Stimulated activated CD8-positive, alpha-beta memory T cell treated with anti-CD3 and anti-CD28 coated beads, Interleukin-15, amount 100 ng/mL, for 1 hour (primary cell): ENCODE results near the gene PMM2.

Source experiments
- DNase-seq: peaks from one replicate; pipeline ENCODE4 v3.0.0-alpha.2; 2020; ENCODE audit warnings: low read depth

Gene PMM2

DNA sequence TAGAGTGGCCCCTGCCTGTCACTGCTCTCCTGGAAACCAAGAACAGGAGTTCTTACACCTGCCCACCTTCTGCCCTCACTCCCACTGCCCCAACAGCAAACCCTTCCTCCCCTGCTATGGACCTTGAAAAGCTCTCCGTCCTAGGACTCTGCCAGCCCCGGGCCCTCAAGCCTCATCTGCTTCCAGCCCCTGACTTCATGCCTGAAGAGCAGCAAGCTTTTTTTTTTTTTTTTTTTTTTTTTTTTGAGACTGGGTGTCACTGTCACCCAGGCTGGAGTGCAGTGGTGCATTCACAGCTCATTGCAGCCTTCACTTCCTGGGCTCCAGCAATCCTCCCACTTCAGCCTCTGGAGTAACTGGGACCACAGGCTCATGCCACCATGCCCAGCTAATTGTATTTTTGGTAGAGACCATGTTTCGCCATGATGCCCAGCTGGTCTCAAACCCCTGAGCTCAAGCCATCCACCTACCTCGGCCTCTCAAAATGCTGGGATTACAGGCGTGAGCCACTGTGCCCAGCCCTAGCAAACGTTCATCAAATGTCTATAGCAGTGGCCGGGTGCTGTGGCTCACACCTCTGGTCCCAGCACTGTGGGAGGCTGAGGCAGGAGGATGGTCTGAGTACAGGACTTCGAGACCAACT is 54.2 kb downstream of the PMM2 start:
- no peak for DNase-seq

DNA sequence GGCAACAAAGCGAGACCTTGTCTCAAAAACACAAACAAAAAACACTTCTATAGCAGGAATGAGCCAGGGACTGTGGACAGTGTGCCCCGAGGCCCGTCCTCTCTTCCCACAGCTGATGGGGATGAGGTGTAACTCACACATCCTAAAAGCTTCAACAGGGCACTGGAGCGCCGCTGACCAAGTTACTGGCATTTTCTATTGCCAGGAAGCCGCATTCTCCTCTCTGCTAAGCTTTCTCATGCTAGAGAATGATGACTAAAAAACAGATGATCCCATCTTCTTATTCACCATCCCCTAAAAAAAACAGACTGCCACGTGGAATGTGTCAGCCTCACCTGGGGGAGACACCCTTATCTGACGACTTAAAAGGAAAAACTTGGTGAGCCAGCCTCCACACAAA is 54.9 kb downstream of the PMM2 start:
- no peak for DNase-seq

DNA sequence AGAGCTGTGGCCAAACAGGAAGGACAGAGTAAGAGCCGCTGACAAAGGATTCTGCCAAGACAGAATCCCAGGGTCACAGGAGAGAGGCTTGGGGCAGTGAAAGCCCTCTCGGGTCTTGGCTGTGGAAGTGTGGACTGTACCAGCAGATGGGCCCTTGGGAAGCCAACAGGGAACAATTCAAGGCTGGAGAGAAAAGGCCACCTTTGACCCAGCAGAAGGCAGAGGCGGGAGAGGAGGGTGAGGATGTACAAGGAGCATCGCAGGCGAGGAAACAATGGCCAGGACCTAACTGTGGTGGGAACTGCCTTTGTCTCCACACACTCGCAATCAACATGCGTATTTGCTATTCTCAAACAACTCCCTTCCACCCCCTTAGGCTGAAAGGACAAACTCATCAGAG is 55.5 kb downstream of the PMM2 start:
- no peak for DNase-seq

DNA sequence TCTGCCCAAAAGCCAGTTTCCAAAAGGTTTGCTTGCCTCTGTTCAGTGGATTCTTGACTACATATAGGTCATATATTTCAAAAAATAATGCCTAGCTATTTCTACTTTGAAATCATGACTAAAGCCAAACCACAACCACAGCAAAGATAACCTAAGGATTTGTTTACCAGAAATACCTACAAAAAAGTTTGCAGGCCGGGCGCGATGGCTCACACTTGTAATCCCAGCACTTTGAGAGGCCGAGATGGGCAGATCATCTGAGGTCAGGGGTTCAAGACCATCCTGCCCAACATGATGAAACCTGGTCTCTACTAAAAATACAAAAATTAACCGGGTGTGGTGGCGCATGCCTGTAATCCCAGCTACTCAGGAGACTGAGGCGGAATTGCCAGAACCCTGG is 56.0 kb downstream of the PMM2 start:
- DNase-seq, result no peak

DNA sequence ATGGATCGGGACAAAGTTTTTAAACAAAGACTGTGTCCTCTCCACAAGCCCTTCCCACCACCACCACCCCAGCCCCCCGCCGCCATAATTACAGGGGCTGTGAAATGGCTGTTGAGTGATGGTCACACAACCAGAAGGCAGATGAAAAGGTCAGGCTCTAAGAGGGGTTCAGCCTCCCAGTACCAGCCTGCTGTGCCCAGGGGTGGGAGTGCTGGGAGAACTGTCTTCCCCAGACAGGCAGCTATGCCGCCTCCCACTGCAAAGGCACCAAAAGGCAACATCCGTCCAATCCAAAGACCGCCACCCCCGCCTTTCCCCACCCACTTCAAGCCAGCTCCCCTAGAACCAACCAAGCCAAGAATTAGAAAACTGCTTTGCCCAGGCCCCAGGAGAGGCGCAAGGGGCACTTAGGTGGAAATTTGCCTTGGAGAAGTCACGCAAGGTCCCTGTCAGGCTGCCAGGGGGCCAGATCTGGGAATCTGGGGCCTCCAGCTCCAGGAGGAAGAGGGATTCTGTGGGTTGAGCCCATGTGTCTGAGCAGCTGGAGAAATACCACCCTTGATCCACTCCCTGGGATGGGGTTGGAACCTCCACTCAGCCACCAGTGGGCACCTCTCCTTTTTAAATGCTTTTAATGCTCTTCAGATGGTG is 56.8 kb downstream of the PMM2 start:
- no peak for DNase-seq

DNA sequence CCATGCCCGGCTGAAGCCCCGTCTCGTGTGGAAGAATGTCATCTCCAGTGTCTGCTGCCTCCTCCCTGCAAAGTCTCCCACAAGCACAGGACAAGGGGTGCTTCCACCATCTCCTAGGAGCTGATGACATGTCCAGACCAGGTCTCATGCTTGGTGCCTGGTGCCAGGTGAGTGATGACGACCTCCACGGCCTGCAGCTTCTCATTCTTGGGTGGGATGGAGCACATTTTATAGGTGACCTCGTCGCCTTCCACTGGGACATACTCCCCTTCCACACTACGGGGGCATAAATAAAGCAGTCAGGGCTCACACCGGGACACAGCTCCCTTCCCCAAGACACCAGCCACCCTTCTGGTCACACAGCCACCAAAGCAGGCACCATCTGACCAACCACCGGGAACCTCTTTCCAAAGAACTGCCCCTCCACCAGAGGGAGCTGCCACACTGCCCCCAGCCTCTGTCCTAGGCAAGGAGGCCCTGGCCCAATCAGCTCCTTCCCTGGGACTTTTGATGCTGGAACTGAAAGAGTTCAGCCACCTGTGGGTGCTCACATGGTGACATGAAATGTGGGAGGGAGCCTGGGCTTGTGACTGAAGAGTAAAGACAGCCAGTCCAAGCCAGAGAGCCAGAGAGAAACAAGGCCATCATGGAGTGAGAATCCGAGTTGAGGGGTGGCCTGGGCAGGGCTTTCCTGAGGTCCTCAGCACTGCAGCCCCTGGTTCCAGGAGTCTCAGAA is 57.6 kb downstream of the PMM2 start:
- DNase-seq, result no peak

DNA sequence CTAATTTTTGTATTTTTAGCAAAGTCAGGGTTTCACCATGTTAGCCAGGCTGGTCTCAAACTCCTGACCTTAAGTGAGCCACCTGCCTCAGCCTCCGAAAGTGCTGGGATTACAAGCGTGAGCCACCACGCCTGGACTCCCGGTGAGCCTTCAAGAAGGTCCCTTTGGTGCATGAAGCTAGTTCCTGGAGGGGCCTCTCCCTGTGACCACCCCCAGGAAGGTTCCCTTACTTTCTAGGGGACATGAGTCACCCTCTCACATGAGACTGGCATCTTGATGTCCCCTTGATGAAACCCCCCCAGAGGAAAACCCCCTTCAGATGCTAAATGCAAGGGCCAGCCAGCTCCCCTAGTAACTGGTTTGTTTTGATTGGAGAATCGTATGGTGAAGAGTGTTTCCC is 58.3 kb downstream of the PMM2 start:
- no peak for DNase-seq

DNA sequence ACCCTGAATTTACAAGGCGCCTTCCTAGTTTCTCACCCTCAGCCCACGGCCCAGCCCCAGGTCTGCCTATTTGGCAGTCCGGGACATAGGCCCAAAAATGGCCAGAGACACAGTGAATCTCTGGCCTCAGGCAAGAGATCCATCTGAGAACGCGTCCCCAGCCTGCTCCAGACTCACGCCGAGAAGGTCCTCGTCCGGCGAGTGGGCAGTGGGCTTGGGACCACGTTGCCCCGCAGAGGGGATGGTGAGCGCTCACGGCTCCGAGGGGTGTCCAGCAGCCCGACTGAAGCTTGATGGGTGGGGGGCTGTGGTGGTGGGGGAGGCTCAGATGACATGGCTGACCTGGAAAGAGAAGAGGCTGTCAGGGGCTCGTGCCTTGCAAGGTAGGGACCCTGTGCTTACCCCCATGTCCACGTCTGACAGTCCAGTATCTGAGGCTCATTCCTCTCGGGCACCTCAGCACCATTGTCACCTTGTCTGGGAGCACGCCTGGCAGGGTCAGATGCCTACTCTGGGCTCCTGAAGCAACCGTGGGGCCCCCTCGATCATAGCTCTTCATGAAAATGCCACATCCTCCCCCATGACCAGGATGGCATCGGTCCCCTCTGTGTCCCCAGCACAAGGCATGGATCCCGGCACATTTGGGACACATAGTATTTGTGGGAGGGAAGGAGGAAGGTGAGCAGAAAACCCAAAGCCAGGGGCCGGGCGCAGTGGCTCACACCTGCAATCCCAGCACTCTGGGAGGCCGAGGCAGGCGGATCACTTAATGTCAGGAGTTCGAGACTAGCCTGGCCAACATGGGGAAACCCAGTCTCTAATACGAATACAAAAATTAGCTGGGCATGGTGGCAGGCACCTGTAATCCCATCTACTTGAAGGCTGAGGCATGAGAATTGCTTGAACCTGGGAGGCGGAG is 61.6 kb downstream of the PMM2 start:
- no peak for DNase-seq

DNA sequence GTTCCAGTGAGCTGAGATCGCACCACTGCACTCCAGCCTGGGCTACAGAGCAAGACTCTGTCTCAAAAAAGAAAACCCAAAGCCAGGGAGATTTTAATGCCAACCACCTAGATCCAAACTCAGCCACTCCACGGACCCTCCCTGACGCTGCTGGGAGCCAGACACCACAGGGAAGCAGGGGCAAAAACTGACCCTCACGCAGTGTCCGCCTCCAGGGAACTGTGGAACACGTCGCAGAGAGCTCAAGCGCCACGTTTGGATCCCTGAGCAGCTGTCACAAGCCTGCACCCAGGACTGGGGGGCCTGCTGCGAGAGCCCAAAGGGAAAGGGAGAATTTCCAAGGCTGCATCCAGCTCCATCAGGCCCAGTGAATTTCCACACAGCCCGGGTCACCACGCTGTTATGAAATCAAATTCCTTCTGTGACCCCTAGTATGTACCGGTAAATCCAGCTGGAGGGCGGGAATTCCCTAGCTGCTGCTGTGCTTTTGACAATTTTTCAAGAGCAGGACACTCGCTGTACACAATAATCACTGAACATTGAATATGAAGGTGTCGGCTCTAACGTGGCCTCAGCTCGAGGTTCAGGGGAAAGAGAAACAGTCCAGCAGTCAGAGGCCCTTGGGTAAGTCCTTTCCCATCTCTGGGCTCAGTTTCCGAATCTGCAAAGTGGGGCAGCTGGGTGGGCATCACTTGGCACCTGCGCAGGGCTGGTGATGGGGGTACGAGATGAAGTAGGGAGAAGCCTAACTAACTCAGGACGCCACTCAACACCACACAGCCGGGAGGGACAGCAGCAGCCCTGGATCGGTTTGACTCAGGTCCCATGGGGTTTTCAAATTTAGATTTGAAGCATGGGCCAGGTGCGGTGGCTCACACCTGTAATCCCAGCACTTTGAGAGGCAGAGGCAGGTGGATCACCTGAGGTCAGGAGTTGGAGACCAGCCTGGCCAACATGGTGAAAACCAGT is 62.6 kb downstream of the PMM2 start:
- DNase-seq, result no peak

DNA sequence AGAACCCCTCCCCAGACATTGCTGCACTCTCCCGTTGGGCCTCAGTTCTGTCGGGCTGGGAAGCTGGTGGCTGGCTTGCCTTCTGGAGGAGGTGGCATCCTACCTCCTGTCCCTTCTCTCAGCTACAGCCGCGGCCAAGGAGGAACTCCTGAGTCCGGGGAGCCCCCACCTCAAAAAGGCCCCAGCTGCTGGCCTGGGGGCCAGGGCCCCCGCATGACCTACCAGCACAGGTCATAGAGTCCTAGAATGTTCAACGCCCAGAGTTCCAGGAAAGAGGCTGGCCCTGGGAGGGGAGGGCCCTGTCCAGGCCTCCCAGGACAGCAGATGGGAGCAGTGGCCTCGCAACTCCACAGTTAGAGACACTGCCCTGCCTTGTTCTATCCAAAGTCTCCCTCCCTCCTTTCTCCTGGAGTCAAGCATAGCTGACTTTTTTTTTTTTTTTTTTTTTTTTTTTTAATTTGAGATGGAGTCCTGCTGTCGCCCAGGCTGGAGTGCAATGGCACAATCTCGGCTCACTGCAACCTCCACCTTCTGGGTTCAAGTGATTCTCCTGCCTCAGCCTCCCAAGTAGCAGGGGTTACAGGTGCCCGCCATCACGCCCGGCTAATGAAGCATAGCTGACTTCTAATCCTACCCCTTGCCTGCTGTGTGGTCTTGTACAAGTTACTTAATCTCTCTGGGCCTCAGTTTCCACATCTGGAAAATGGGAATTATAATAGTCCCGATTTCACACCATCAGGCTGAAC is 64.1 kb downstream of the PMM2 start:
- no peak for DNase-seq

DNA sequence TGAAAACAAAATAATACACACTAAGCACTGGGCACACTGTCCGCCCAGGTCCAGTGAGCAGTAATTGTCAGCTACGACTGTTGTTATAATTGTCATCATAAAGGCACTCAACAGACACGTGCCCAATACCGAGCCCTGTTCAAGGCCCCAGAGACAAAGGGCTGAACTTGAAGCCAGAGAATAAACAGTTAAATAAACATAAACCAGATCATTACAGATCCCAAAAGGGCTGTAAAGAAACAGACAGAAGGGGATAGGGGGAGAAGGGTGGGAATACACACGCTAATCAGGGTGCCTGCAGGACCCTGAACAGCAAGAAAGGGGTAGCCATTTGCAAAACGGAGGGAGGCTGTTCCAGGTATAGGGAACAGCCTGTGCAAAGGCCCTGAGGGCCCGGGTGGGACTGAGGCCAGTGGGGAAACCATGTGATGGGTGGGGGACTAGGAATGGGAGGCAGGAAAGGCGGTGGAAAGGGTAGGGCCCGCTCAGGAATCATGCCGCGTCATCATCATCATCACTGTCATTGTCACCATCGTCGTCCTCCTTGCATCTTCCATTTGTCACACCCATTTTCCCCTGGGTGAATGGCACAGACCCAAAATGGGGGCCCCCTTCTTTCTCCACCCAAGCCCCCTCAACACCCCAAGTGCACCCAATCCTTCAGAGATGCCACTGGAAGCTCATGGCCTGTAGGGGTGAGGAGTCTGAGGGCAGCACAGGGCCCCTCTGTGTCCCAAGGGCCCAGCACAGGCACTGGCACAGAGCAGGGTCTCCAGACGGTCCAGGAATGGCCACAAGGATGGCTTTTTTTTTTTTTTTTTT is 64.9 kb downstream of the PMM2 start:
- DNase-seq, result no peak

DNA sequence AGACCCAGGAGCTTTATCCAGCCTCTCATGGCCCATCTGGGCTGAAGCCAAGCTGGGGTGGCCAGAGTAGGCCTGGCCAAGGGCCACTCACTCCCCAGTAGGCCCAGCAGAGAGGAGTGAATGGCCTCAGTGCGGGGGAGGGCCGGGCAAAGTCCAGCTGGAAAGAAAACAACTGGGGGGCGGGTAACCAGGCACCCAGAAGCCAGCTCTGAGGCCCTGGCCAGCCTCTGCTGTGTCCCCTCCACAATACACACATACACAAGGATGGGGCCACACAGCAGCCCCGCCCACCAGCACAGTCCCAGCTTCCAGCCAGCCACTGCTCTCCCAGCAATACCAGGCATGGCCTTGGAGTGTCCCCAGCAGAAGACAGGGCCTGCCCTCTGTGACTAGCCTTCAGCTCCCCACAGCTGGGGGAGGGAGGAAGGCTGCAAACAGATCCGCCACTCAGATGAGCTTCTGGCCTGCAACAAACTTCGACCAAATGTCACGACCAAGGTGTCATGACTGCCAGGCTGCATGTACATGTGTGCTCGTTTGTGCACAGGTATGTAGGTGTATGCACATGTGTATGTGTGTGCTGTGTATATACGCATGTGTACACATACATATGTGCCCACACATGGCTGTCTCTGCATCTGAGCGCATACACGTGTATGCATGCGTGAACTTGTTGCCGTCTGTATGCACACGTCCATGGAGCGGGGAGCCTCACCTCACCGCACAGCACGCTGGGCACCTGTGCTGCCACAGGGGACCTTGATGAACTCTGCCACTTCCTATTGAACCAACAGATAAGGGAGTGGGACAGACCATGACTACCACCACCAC is 66.2 kb downstream of the PMM2 start:
- no peak for DNase-seq

DNA sequence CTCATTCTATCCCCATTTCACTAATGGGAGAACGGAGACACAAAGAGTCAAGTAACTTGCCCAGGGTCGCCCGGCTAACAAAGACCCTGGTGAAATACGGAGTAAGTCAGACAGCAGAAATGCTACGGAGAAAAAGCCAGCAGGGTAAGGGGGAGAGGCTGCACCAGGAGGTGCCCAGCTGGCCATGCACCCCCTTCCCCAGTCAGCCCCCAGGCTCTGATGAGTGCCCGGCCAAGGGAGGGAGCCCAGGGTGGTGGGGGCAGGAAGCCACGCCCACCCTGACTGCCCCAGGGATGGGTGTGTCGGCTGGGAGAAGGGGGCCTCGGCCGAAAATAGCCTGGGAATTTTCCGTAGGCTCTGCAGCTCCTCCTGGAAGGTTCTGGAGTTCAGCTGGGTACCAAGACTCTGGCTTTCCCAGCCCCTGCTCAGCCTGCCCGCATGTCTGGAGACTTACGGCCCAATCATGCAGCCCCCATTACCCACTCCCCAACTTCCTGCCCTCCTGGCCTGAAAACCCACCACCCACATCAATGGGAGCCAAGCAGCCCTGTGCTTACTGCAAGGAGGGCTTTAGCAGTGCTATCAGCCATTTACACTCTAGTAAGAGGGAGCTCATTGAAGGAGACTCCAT is 67.0 kb downstream of the PMM2 start:
- no peak for DNase-seq

DNA sequence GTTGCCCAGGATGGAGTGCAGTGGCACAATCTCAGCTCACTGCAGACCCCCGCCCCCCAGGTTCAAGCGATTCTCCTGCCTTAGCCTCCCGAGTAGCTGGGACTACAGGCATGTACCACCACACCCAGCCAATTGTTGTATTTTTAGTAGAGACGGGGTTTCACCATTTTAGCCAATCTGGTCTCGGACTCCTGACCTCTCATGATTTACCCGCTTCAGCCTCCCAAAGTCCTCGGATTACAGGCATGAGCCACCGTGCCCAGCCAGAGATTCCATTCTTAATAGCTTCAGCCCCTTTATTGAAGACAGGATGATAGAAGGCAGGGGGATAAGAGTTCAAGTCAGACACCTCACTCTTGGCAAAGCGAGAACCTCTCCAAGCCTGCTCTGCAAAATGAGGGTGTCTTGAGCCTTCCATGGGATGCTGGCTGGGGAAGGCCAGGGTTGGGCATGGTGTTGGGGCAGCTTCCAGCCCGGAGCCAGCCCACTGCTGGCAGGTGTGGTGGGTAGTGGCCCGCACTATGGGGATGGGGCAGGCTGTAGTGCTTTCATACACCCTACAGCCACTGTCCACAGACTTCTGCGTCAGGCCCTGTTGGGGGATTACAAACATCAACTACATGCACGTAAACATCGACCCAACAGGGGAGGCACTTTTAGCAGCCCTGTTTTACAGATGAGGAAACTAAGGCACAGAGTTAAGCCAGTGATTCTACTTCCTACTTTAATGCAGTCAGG is 67.7 kb downstream of the PMM2 start:
- DNase-seq, result no peak

DNA sequence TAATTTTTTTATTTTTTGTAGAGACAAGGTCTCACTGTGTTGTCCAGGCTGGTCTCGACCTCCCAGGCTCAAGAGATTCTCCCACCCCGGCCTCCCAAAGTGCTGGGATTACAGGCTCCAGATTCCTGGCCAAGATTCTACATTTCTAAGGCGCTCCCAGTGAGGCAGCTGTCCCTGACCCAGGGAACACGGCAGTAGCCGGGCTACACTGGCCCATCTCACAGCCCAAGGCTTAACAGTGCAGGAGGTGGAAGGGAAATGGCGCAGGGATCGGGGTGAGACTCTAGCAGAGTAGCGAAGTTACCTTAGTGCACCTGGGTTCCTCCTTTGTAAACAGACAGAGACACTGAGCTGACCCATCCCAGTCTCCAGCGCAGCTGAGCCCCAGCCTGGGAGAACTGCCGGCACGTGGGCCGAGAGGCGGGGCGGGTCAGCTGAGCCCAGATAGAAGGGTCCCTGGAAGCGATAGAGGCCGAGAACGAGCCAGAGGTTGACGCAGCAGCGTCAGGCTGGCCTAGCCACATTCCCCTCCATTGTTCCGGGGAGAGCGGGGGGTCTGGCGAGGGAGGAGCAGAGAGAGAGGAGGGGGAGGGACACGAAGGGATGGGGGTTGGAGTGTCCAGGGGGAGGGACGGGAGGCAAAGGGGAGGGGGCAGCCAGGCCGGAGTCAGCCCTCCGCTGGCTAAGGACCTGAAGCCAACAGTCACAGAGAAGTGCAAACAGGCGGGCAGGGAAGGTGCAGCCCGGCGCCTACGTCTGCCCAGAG is 68.7 kb downstream of the PMM2 start:
- no peak for DNase-seq

DNA sequence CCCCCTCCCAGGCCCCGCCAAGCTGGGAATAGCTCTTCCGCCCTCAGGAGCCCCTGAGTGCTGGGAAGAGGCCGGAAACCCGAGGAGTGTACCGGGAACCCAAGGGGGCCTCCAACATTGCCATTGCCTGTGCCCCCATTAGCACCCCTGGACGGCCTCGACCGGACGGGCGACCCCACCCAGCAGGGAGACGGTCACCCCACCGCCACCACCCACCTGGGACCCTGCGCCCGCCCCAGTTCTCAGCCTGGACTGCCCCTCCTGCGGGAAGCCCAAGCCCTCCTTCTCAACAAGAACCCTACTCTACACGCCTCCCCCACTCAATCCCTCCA is 69.2 kb downstream of the PMM2 start:
- no peak for DNase-seq
